Hepatocyte (in vitro differentiated cells): ENCODE results near the gene WDPCP.

Experiments used
- EZH2 ChIP-seq: fragments of 200-600 bp; sonication (generic); IDR thresholded peaks from 2 replicates; pipeline ENCODE4 v1.6.1; 2016; ENCODE audit warnings: antibody characterized with exemption, mild to moderate bottlenecking, borderline replicate concordance
- TF ChIP-seq, protein P1 (sequence below): fragments of 200-600 bp; sonication (generic); IDR thresholded peaks from 2 replicates; pipeline ENCODE4 v1.5.1; 2016; ENCODE audit warnings: antibody characterized with exemption, mild to moderate bottlenecking; ENCODE audit not compliant: poor library complexity

- TF ChIP-seq, protein P1, sequence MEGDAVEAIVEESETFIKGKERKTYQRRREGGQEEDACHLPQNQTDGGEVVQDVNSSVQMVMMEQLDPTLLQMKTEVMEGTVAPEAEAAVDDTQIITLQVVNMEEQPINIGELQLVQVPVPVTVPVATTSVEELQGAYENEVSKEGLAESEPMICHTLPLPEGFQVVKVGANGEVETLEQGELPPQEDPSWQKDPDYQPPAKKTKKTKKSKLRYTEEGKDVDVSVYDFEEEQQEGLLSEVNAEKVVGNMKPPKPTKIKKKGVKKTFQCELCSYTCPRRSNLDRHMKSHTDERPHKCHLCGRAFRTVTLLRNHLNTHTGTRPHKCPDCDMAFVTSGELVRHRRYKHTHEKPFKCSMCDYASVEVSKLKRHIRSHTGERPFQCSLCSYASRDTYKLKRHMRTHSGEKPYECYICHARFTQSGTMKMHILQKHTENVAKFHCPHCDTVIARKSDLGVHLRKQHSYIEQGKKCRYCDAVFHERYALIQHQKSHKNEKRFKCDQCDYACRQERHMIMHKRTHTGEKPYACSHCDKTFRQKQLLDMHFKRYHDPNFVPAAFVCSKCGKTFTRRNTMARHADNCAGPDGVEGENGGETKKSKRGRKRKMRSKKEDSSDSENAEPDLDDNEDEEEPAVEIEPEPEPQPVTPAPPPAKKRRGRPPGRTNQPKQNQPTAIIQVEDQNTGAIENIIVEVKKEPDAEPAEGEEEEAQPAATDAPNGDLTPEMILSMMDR: no peak
- TF ChIP-seq EZH2: no peak
These were observed 362.2 kb downstream of the WDPCP start for GRCh38 chr2:63225964-63226686.
